ENCODE results near the gene NOTUM.

- TF ChIP-seq CTCF (IDR thresholded peaks at IDR 0.05) (no peak), ZFX (IDR thresholded peaks at IDR 0.05; ENCODE audit: borderline replicate concordance) (no peak)
These were observed 34.7 kb upstream of the NOTUM start for GRCh38 chr17:81995463-81996231.

All from 22Rv1 (cell line).